GM10248 (cell line): ENCODE results near the gene FAM32A.

Experiments used
- CTCF ChIA-PET: fragments of 300-600 bp; sonication (Branson Sonifier 250); formaldehyde crosslinking; extraction: SDS; loops from one replicate; lab custom pipeline; 2021; ENCODE audit warnings: antibody characterized with exemption; lab: Yijun Ruan, JAX
- POLR2A ChIA-PET: fragments of 350-650 bp; sonication (Branson Sonifier 250); formaldehyde crosslinking; extraction: SDS; loops from one replicate; lab custom pipeline; 2020; ENCODE audit warnings: antibody characterized with exemption; lab: Yijun Ruan, JAX
- DNase-seq: peaks from one replicate; pipeline ENCODE4 v3.0.0; 2012; ENCODE audit errors: extremely low spot score
- TF ChIP-seq, protein P1 (sequence below): IDR thresholded peaks from 2 replicates; pipeline ENCODE4 v1.5.1; 2012; ENCODE audit warnings: mild to moderate bottlenecking, low read depth; ENCODE audit errors: extremely low read depth, missing control alignments, control extremely low read depth

The FAM32A gene

DNA sequence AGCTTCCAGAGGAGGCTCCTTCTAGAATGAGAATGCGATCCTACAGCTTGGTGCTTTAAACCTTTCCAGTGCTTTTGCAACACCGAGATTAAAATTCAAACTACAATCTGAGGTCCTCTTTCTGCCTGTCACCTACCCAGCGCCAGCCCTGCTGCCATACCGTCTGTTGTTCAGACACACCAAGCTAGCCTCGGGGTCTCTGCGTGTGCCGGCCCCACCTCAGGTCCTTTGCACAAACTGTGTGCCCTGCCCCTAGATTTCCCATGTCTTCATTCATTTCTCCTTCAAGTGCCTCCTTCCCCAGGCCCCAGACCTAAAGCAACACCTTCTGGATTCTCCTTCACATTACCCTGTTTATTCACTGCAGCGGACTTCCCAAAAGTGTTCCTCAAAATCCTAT lies 30.7 kb upstream of the FAM32A start:
- ChIA-PET POLR2A (interaction anchor here (0.6 kb wide), 1 partner anchor 478 kb away, joined by 6 read pairs; no protein-coding TSS in a partner anchor), CTCF (interaction anchor here (0.9 to 1.4 kb wide), 4 partner anchors 9 to 31 kb away, joined by 3 to 4 read pairs (median 3); partner anchors contain the start of genes FAM32A and HSH2D)
- DNase-seq = no peak
- TF ChIP-seq, protein P1, sequence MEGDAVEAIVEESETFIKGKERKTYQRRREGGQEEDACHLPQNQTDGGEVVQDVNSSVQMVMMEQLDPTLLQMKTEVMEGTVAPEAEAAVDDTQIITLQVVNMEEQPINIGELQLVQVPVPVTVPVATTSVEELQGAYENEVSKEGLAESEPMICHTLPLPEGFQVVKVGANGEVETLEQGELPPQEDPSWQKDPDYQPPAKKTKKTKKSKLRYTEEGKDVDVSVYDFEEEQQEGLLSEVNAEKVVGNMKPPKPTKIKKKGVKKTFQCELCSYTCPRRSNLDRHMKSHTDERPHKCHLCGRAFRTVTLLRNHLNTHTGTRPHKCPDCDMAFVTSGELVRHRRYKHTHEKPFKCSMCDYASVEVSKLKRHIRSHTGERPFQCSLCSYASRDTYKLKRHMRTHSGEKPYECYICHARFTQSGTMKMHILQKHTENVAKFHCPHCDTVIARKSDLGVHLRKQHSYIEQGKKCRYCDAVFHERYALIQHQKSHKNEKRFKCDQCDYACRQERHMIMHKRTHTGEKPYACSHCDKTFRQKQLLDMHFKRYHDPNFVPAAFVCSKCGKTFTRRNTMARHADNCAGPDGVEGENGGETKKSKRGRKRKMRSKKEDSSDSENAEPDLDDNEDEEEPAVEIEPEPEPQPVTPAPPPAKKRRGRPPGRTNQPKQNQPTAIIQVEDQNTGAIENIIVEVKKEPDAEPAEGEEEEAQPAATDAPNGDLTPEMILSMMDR = no peak

DNA sequence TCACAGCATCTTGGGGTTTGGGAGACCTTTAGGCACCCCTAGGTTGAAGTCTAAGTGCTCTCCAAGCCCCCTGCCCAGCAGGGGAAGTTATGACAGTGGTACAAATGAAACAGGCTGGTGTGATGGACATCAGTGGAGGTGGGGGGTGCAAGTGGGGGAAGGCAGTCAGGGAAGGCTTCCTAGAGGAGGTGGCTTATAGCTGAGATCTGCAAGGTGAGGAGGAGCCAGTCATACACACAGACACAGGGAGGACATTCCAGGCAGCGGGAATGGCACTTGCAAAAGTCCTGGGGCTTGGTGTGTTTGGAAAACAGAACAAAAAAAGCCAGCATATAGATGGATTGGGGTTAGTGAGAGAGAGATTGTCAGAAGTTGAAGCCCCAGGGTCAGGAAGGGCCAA lies 30.1 kb upstream of the FAM32A start:
- CTCF ChIA-PET = interaction anchor here (0.9 to 2.4 kb wide), 4 partner anchors 12 to 37 kb away, joined by 3 to 8 read pairs (median 3); partner anchors contain the start of genes FAM32A and HSH2D
- POLR2A ChIA-PET = interaction anchor here (0.6 to 1.1 kb wide), 2 partner anchors 16 to 478 kb away, joined by 3 to 6 read pairs; no protein-coding TSS in a partner anchor
- no peak for DNase-seq
- TF ChIP-seq, protein P1 = no peak

- DNase-seq = no peak
- POLR2A ChIA-PET = interaction anchor here (0.6 kb wide), 1 partner anchor 12 kb away, joined by 3 read pairs; no protein-coding TSS in a partner anchor
- CTCF ChIA-PET = interaction anchor here (1.1 to 2.4 kb wide), 4 partner anchors 10 to 39 kb away, joined by 3 to 8 read pairs (median 3); partner anchors contain the start of gene HSH2D
- TF ChIP-seq, protein P1 = no peak
These were observed 28.3 kb upstream of the FAM32A start for GRCh38 chr19:16156904-16157303.

DNA sequence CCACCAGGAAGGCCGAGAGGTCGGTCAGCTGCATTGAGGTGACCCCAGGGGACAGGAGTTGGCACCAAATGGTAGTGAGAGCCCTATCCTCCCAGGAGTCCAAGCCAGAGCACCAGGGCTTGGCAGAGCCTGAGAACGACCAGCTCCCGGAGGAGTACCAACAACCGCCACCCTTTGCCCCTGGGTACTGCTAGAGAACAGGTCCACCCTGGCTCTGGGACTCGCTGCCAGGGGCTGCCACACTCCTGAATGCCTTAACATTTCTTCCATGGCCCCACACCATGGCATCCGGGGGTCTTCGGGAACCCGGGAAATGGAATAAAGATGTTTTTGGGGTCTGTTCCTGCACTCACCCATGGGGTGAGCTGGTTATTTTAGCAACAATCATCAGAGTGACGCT lies 27.6 kb upstream of the FAM32A start:
- TF ChIP-seq, protein P1 = no peak
- ChIA-PET POLR2A (no interaction called here), CTCF (interaction anchor here (1.1 to 1.2 kb wide), 4 partner anchors 14 to 116 kb away, joined by 3 to 4 read pairs (median 3); partner anchors contain the start of gene HSH2D)
- no peak for DNase-seq

DNA sequence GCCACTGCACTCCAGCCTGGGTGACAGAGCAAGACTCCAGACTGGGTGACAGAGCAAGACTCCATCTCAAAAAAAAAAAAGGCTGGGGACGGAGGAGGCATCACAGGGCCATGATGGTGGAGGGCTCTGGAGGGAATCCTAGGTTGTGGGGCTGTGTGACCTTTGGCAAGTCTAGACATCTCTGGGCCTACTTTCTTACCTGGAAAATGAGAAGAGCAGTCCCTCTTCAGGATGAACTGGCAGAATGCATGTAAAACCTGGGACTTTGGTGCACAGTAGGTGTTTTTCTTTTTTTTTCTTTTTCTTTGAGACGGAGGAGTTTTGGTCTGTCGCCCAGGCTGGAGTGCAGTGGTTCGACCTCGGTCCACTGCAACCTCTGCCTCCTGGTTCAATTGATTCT lies 25.6 kb upstream of the FAM32A start:
- CTCF ChIA-PET = no interaction called here
- DNase-seq = no peak
- POLR2A ChIA-PET = interaction anchor here (1.2 to 2.2 kb wide), 2 partner anchors 14 to 42 kb away, joined by 4 to 9 read pairs; no protein-coding TSS in a partner anchor
- TF ChIP-seq, protein P1 = no peak

GRCh38 chr19:16160445-16160942 lies 24.7 kb upstream of the FAM32A start:
- TF ChIP-seq, protein P1 = no peak
- POLR2A ChIA-PET = interaction anchor here (0.7 to 2.2 kb wide), 3 partner anchors 15 to 42 kb away, joined by 4 to 9 read pairs (median 5); no protein-coding TSS in a partner anchor
- DNase-seq = no peak
- CTCF ChIA-PET = no interaction called here
